Liver (tissue), 9 donors: ENCODE results near the gene FDX1. TPM values are rescaled to one million over a fixed set of nuclear protein-coding genes. Genes with fewer than 3 reads are reported as not detected.

ENCODE experiments used
- DNase-seq: peaks from one replicate; pipeline ENCODE4 v3.0.0-alpha.2; 2017; ENCODE audit warnings: low spot score
- H3K27ac ChIP-seq, 2 donors: one replicate each; pipeline ENCODE4 v1.7.0; 2013; ENCODE audit warnings: inconsistent platforms in 2 of 2, low read length in 2 of 2, control low read depth in 1 of 2, low read depth in 1 of 2, mild to moderate bottlenecking in 1 of 2
- H3K27me3 ChIP-seq, 4 donors: one replicate each; pipeline versions ENCODE4 v1.6.1 to v1.7.0; 2013; ENCODE audit warnings: low read length in 3 of 4, inconsistent platforms in 1 of 4, mild to moderate bottlenecking in 1 of 4, moderate library complexity in 1 of 4; ENCODE audit not compliant: control insufficient read depth in 4 of 4, insufficient read depth in 4 of 4
- H3K36me3 ChIP-seq, 4 donors: one replicate each; pipeline versions ENCODE4 v1.6.1 to v1.7.0; 2013; ENCODE audit warnings: low read length in 3 of 4, mild to moderate bottlenecking in 3 of 4, low read depth in 1 of 4, moderate library complexity in 1 of 4; ENCODE audit not compliant: control insufficient read depth in 4 of 4, insufficient read depth in 3 of 4
- H3K4me1 ChIP-seq, 4 donors: one replicate each; pipeline versions ENCODE4 v1.6.1 to v1.7.0; 2013; ENCODE audit warnings: low read length in 3 of 4, mild to moderate bottlenecking in 3 of 4, moderate library complexity in 1 of 4; ENCODE audit not compliant: control insufficient read depth in 4 of 4, insufficient read depth in 4 of 4
- H3K4me3 ChIP-seq, 3 donors: one replicate each; pipeline versions ENCODE4 v1.6.1 to v1.7.0; 2013; ENCODE audit warnings: low read length in 3 of 3, control low read depth in 1 of 3, low read depth in 1 of 3, mild to moderate bottlenecking in 1 of 3
- H3K9ac ChIP-seq, 2 donors: one replicate each; pipeline ENCODE4 v1.7.0; 2013; ENCODE audit warnings: low read length in 2 of 2, mild to moderate bottlenecking in 2 of 2, moderate library complexity in 2 of 2, control low read depth in 1 of 2, low read depth in 1 of 2
- H3K9me3 ChIP-seq, 4 donors: one replicate each; pipeline versions ENCODE4 v1.6.1 to v1.7.0; 2013; ENCODE audit warnings: low read length in 3 of 4; ENCODE audit not compliant: control insufficient read depth in 4 of 4
- ATF3 ChIP-seq: IDR thresholded peaks from 2 replicates; pipeline ENCODE4 v1.6.1; 2016; ENCODE audit warnings: antibody characterized with exemption
- CTCF ChIP-seq: fragments of 150-350 bp; IDR thresholded peaks from 2 replicates; pipeline ENCODE4 v1.5.1; 2017; ENCODE audit warnings: improper control_type of control experiment, low read depth, low read length; ENCODE audit not compliant: missing input control
- FOXA2 ChIP-seq: IDR thresholded peaks from 2 replicates; pipeline ENCODE4 v1.6.1; 2016; ENCODE audit warnings: antibody characterized with exemption
- GABPA ChIP-seq, 2 donors: IDR thresholded peaks in 1 of 2; conservative IDR thresholded peaks in 1 of 2; 2 replicates each; pipeline ENCODE4 v1.6.1; 2016; ENCODE audit warnings: antibody characterized with exemption in 2 of 2, mild to moderate bottlenecking in 1 of 2, moderate library complexity in 1 of 2
- HNF4G ChIP-seq: IDR thresholded peaks from 2 replicates; pipeline ENCODE4 v1.6.1; 2016; ENCODE audit warnings: antibody characterized with exemption
- JUND ChIP-seq, 2 donors: IDR thresholded peaks; 2 replicates each; pipeline ENCODE4 v1.6.1; 2016; ENCODE audit warnings: antibody characterized with exemption in 2 of 2
- MAX ChIP-seq: IDR thresholded peaks from 2 replicates; pipeline ENCODE4 v1.6.1; 2016; ENCODE audit warnings: antibody characterized with exemption
- NR2F2 ChIP-seq: IDR thresholded peaks from 2 replicates; pipeline ENCODE4 v1.6.1; 2016; ENCODE audit warnings: antibody characterized with exemption
- RAD21 ChIP-seq, 2 donors: IDR thresholded peaks; 2 replicates each; pipeline ENCODE4 v1.6.1; 2016; ENCODE audit warnings: antibody characterized with exemption in 2 of 2, mild to moderate bottlenecking in 2 of 2
- REST ChIP-seq: IDR thresholded peaks from 2 replicates; pipeline ENCODE4 v1.6.1; 2016; ENCODE audit warnings: antibody characterized with exemption, mild to moderate bottlenecking
- RXRA ChIP-seq, 2 donors: IDR thresholded peaks; 2 replicates each; pipeline ENCODE4 v1.6.1; 2017 to 2018; ENCODE audit warnings: antibody characterized with exemption in 2 of 2, mild to moderate bottlenecking in 1 of 2
- SP1 ChIP-seq: IDR thresholded peaks from 2 replicates; pipeline ENCODE4 v1.6.1; 2018; ENCODE audit warnings: antibody characterized with exemption, mild to moderate bottlenecking
- TAF1 ChIP-seq: conservative IDR thresholded peaks from 2 replicates; pipeline ENCODE4 v1.6.1; 2016; ENCODE audit warnings: antibody characterized with exemption, mild to moderate bottlenecking
- YY1 ChIP-seq: IDR thresholded peaks from 2 replicates; pipeline ENCODE4 v1.6.1; 2016; ENCODE audit warnings: antibody characterized with exemption, mild to moderate bottlenecking
- ZBTB33 ChIP-seq: IDR thresholded peaks from 2 replicates; pipeline ENCODE4 v1.6.1; 2016; ENCODE audit warnings: antibody characterized with exemption
- WGBS: extraction: QIAGEN DNeasy Blood & Tissue Kit; methylation state at CpG from one replicate; pipeline ENCODE4 v1.1.7; 2013; 5-methylcytosine and 5-hydroxymethylcytosine counted together
- polyA plus RNA-seq, 2 donors: library from polyadenylated mRNA; stranded (reverse) in 1 of 2; unstranded in 1 of 2; fragments of 200-250 nt in 1 of 2; fragments of >200 nt in 1 of 2; fragmentation: Nextera tagmentation in 1 of 2; extraction: Ambion mirVana in 1 of 2; gene quantifications; one replicate each; pipeline versions ENCODE4 v1.2.1 to v1.2.3, GENCODE V29; 2013 to 2015
- total RNA-seq, 2 donors: library from RNA; depleted of rRNA; stranded (reverse); fragments of >200 nt; gene quantifications; one replicate each; pipeline ENCODE4 v1.2.3, GENCODE V29; 2014
- donor health status: healthy.
- donor health status: healthy.
- donor health status: healthy.
- donor health status: healthy.
- donor health status: healthy.

The FDX1 gene
- total and polyA plus RNA-seq, 4 donors = 6.8 to 28.8 (median 17.1) TPM

- TF ChIP-seq ATF3 (no peak), CTCF (no peak), GABPA (IDR thresholded peaks at IDR 0.05 in 1 of 2, conservative IDR thresholded peaks at IDR 0.05 in 1 of 2) (no peak), RAD21 (IDR thresholded peaks at IDR 0.05) (no peak), RXRA (IDR thresholded peaks at IDR 0.05) (no peak), MAX (no peak), HNF4G (no peak), JUND (IDR thresholded peaks at IDR 0.05) (no peak), FOXA2 (no peak), TAF1 (no peak), ZBTB33 (no peak), NR2F2 (no peak), REST (no peak)
- H3K9me3 ChIP-seq = no peaks in the 10 kb centered on the region
- no peaks in the 10 kb centered on the region for H3K4me1 ChIP-seq
Measured at GRCh38 chr11:110469127-110469526, 39.4 kb downstream of the FDX1 start.

GRCh38 chr11:110470716-110471115, 41.0 kb downstream of the FDX1 start:
- Histone ChIP-seq H3K27ac (no peak overlapping the region), H3K27me3 (no peaks in the 10 kb centered on the region), H3K4me3 (no peak overlapping the region), H3K9me3 (no peaks in the 10 kb centered on the region), H3K4me1 (no peaks in the 10 kb centered on the region), H3K9ac (no peak overlapping the region), H3K36me3 (peaks cover 0 to 2% (median 0%) of the 10 kb centered on the region in 4 donors)
- 86% methylated on average over 2 of the region's 2 CpGs for WGBS
- DNase-seq = no peak
- TF ChIP-seq REST (no peak), JUND (IDR thresholded peaks at IDR 0.05) (no peak), TAF1 (no peak), RAD21 (IDR thresholded peaks at IDR 0.05) (no peak), YY1 (no peak), SP1 (no peak)

More at GRCh38 chr11:110469127-110469526, 39.4 kb downstream of the FDX1 start:
- Histone ChIP-seq H3K27ac (no peak overlapping the region), H3K9ac (no peak overlapping the region), H3K4me3 (no peak overlapping the region), H3K27me3 (no peaks in the 10 kb centered on the region), H3K36me3 (peaks cover 0 to 5% (median 0%) of the 10 kb centered on the region in 4 donors)
- no peak for DNase-seq
